HG02571 (cell line): ENCODE data around the gene NLRP1.
A peak's percentile ranks its signal among the peaks of the same experiment; 100 is the strongest.

Experiments
- ATAC-seq: cut with Tn5 transposase; IDR thresholded peaks from one replicate; pipeline ENCODE4 v1.9.1; 2021; ENCODE audit warnings: mild to moderate bottlenecking, moderate library complexity; ENCODE audit not compliant: unreplicated experiment

The NLRP1 gene

GRCh38 chr17:5584383-5585286 lies at the start of gene NLRP1:
NLRP1 (minus strand) TSS chr17:5584509; CDS start chr17:5583957, 552 bp downstream.
- ATAC-seq, result peak; percentile 80

- ATAC-seq, result no peak
These were observed 47.8 kb upstream of the NLRP1 start for GRCh38 chr17:5631958-5632590.

- no peak for ATAC-seq
These were observed 46.1 kb upstream of the NLRP1 start for GRCh38 chr17:5630434-5630833.

GRCh38 chr17:5629128-5629527 lies 44.8 kb upstream of the NLRP1 start:
- no peak for ATAC-seq

- ATAC-seq, result no peak
These were observed 44.0 kb upstream of the NLRP1 start for GRCh38 chr17:5628262-5628661.

- ATAC-seq, result no peak
These were observed 39.9 kb upstream of the NLRP1 start for GRCh38 chr17:5624211-5624610.

GRCh38 chr17:5621729-5622128 lies 37.4 kb upstream of the NLRP1 start:
- ATAC-seq, result no peak

- no peak for ATAC-seq
These were observed 36.7 kb upstream of the NLRP1 start for GRCh38 chr17:5621026-5621425.

GRCh38 chr17:5619088-5619740 lies 34.9 kb upstream of the NLRP1 start:
- no peak for ATAC-seq

GRCh38 chr17:5618476-5618875 lies 34.2 kb upstream of the NLRP1 start:
- ATAC-seq, result no peak

GRCh38 chr17:5615476-5615875 lies 31.2 kb upstream of the NLRP1 start:
- no peak for ATAC-seq

- no peak for ATAC-seq
These were observed 26.6 kb upstream of the NLRP1 start for GRCh38 chr17:5610956-5611355.

- ATAC-seq, result no peak
These were observed 24.2 kb upstream of the NLRP1 start for GRCh38 chr17:5608399-5609112.

- ATAC-seq, result no peak
These were observed 23.6 kb upstream of the NLRP1 start for GRCh38 chr17:5607946-5608345.

GRCh38 chr17:5605452-5605851 lies 21.1 kb upstream of the NLRP1 start:
- no peak for ATAC-seq

- no peak for ATAC-seq
These were observed 15.7 kb upstream of the NLRP1 start for GRCh38 chr17:5600041-5600440.

- no peak for ATAC-seq
These were observed 14.1 kb upstream of the NLRP1 start for GRCh38 chr17:5598457-5598856.

- no peak for ATAC-seq
These were observed 12.1 kb upstream of the NLRP1 start for GRCh38 chr17:5596421-5596820.

- ATAC-seq, result no peak
These were observed 11.5 kb upstream of the NLRP1 start for GRCh38 chr17:5595831-5596230.

GRCh38 chr17:5592382-5592781 lies 8.1 kb upstream of the NLRP1 start:
- no peak for ATAC-seq

- no peak for ATAC-seq
These were observed 7.7 kb upstream of the NLRP1 start for GRCh38 chr17:5591966-5592365.
